Measurements from ENCODE around the gene RCBTB1. TPM values are rescaled to one million over a fixed set of nuclear protein-coding genes. Genes with fewer than 3 reads are reported as not detected.

The RCBTB1 gene
- polyA plus RNA-seq, 1 donor from 2014 or later = 65.3 TPM

DNA sequence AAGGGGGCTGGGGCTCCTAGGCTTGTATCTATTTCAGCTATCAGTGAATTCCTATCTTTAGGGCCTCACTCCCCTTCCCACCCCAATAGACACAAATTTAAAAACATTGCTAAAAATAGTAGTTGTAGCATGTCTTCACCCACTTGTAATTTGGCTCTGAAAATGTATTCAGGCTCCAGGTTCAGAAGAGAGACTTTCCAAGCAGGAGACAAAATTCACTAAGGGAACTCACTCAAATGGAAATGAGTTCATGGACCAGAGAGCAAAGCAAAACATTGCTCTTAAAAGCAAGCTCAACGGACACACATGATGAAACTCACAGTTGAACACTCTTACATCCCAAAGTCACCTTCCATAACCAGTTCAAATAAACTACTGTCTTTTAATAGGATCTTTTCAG, 52.8 kb downstream of the RCBTB1 start:
- TF ChIP-seq EP300 (conservative IDR thresholded peaks at IDR 0.05; ENCODE audit: poor library complexity, severe bottlenecking) (no peak), POLR2AphosphoS5 (IDR thresholded peaks at IDR 0.05) (no peak), SMC3 (conservative IDR thresholded peaks at IDR 0.05; ENCODE audit: poor library complexity) (no peak), TAF1 (IDR thresholded peaks at IDR 0.05; ENCODE audit: low read depth) (no peak), EZH2 (IDR thresholded peaks at IDR 0.05; ENCODE audit: borderline replicate concordance, insufficient read depth, low read length, poor library complexity, severe bottlenecking) (no peak), RAD21 (conservative IDR thresholded peaks at IDR 0.05) (no peak), MXI1 (conservative IDR thresholded peaks at IDR 0.05; ENCODE audit: poor library complexity, severe bottlenecking) (no peak)
- TF ChIP-seq, protein P1, sequence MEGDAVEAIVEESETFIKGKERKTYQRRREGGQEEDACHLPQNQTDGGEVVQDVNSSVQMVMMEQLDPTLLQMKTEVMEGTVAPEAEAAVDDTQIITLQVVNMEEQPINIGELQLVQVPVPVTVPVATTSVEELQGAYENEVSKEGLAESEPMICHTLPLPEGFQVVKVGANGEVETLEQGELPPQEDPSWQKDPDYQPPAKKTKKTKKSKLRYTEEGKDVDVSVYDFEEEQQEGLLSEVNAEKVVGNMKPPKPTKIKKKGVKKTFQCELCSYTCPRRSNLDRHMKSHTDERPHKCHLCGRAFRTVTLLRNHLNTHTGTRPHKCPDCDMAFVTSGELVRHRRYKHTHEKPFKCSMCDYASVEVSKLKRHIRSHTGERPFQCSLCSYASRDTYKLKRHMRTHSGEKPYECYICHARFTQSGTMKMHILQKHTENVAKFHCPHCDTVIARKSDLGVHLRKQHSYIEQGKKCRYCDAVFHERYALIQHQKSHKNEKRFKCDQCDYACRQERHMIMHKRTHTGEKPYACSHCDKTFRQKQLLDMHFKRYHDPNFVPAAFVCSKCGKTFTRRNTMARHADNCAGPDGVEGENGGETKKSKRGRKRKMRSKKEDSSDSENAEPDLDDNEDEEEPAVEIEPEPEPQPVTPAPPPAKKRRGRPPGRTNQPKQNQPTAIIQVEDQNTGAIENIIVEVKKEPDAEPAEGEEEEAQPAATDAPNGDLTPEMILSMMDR (IDR thresholded peaks at IDR 0.05; ENCODE audit: poor library complexity, severe bottlenecking) = no peak
- TF ChIP-seq, protein P2, sequence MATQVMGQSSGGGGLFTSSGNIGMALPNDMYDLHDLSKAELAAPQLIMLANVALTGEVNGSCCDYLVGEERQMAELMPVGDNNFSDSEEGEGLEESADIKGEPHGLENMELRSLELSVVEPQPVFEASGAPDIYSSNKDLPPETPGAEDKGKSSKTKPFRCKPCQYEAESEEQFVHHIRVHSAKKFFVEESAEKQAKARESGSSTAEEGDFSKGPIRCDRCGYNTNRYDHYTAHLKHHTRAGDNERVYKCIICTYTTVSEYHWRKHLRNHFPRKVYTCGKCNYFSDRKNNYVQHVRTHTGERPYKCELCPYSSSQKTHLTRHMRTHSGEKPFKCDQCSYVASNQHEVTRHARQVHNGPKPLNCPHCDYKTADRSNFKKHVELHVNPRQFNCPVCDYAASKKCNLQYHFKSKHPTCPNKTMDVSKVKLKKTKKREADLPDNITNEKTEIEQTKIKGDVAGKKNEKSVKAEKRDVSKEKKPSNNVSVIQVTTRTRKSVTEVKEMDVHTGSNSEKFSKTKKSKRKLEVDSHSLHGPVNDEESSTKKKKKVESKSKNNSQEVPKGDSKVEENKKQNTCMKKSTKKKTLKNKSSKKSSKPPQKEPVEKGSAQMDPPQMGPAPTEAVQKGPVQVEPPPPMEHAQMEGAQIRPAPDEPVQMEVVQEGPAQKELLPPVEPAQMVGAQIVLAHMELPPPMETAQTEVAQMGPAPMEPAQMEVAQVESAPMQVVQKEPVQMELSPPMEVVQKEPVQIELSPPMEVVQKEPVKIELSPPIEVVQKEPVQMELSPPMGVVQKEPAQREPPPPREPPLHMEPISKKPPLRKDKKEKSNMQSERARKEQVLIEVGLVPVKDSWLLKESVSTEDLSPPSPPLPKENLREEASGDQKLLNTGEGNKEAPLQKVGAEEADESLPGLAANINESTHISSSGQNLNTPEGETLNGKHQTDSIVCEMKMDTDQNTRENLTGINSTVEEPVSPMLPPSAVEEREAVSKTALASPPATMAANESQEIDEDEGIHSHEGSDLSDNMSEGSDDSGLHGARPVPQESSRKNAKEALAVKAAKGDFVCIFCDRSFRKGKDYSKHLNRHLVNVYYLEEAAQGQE (IDR thresholded peaks at IDR 0.05; ENCODE audit: borderline replicate concordance) = no peak
- no peaks in the 10 kb centered on the region for H3K36me3 ChIP-seq (ENCODE audit: insufficient read depth, low read length)
- H3K4me3 ChIP-seq (ENCODE audit: low read length) = no peak overlapping the region
- H3K4me2 ChIP-seq (ENCODE audit: low read length) = no peak overlapping the region
- no peak overlapping the region for H2AFZ ChIP-seq (ENCODE audit: low read depth, low read length)
- H3K79me2 ChIP-seq (replicated peaks; ENCODE audit: insufficient read depth, low read length) = no peaks in the 10 kb centered on the region
- H3K27ac ChIP-seq (ENCODE audit: low read length) = no peak overlapping the region
- H3K9me2 ChIP-seq (ENCODE audit: insufficient read depth, low read length) = no peaks in the 10 kb centered on the region
- H3F3A ChIP-seq (ENCODE audit: insufficient read depth, low read length, poor library complexity, severe bottlenecking) = no peaks in the 10 kb centered on the region
- H4K20me1 ChIP-seq (ENCODE audit: insufficient read depth) = no peaks in the 10 kb centered on the region
- H3K27me3 ChIP-seq (ENCODE audit: insufficient read depth, low read depth, low read length) = no peaks in the 10 kb centered on the region
- no peak overlapping the region for H3K9ac ChIP-seq (ENCODE audit: low read length)
- no peaks in the 10 kb centered on the region for H3K9me3 ChIP-seq (ENCODE audit: low read length)

GRCh38 chr13:49530457-49530856, 54.9 kb downstream of the RCBTB1 start:
- H3K9me3 ChIP-seq (ENCODE audit: low read length) = no peaks in the 10 kb centered on the region
- H3K9me2 ChIP-seq (ENCODE audit: insufficient read depth, low read length) = no peaks in the 10 kb centered on the region
- no peaks in the 10 kb centered on the region for H3K36me3 ChIP-seq (ENCODE audit: insufficient read depth, low read length)
- TF ChIP-seq SMC3 (conservative IDR thresholded peaks at IDR 0.05; ENCODE audit: poor library complexity) (no peak), EP300 (conservative IDR thresholded peaks at IDR 0.05; ENCODE audit: poor library complexity, severe bottlenecking) (no peak), RAD21 (conservative IDR thresholded peaks at IDR 0.05) (no peak), EZH2 (IDR thresholded peaks at IDR 0.05; ENCODE audit: borderline replicate concordance, insufficient read depth, low read length, poor library complexity, severe bottlenecking) (no peak), TAF1 (IDR thresholded peaks at IDR 0.05; ENCODE audit: low read depth) (no peak), POLR2AphosphoS5 (IDR thresholded peaks at IDR 0.05) (no peak)
- TF ChIP-seq, protein P1 (IDR thresholded peaks at IDR 0.05; ENCODE audit: poor library complexity, severe bottlenecking) = no peak
- TF ChIP-seq, protein P2 (IDR thresholded peaks at IDR 0.05; ENCODE audit: borderline replicate concordance) = no peak
- H3K79me2 ChIP-seq (replicated peaks; ENCODE audit: insufficient read depth, low read length) = no peaks in the 10 kb centered on the region
- no peaks in the 10 kb centered on the region for H4K20me1 ChIP-seq (ENCODE audit: insufficient read depth)
- H3K27me3 ChIP-seq (ENCODE audit: insufficient read depth, low read depth, low read length) = no peaks in the 10 kb centered on the region
- H3K9ac ChIP-seq (ENCODE audit: low read length) = no peak overlapping the region
- H2AFZ ChIP-seq (ENCODE audit: low read depth, low read length) = no peak overlapping the region
- H3K4me2 ChIP-seq (ENCODE audit: low read length) = no peak overlapping the region
- H3K27ac ChIP-seq (ENCODE audit: low read length) = no peak overlapping the region
- no peaks in the 10 kb centered on the region for H3F3A ChIP-seq (ENCODE audit: insufficient read depth, low read length, poor library complexity, severe bottlenecking)
- no peak overlapping the region for H3K4me3 ChIP-seq (ENCODE audit: low read length)

Measured in neural cell (in vitro differentiated cells).